Activated CD4-positive, alpha-beta T cell treated with anti-CD3 and anti-CD28 coated beads for 1 hour (primary cell): ENCODE data around the gene ZNF71.
A peak's percentile ranks its signal among the peaks of the same experiment; 100 is the strongest.

Experiments
- DNase-seq: peaks from one replicate; pipeline ENCODE4 v3.0.0-alpha.2; 2020

ZNF71 gene

GRCh38 chr19:56594783-56595547, at the start of gene ZNF71:
Gene ZNF71 (plus strand): TSS chr19:56595302. CDS start chr19:56601559, 6,257 bp downstream.
- DNase-seq = peak; percentile 79

GRCh38 chr19:56547535-56547934, 47.6 kb upstream of the ZNF71 start:
- DNase-seq = no peak

- DNase-seq = no peak
Measured at GRCh38 chr19:56554272-56554869, 40.7 kb upstream of the ZNF71 start.

- DNase-seq = no peak
Measured at GRCh38 chr19:56562766-56563165, 32.3 kb upstream of the ZNF71 start.

- DNase-seq = peak; percentile 9
Measured at GRCh38 chr19:56566904-56567273, 28.2 kb upstream of the ZNF71 start.

- peak; percentile 80 for DNase-seq
Measured at GRCh38 chr19:56567274-56568120, 27.6 kb upstream of the ZNF71 start, which contains the start of gene ZNF470. Gene ZNF470 (plus strand): TSS chr19:56567468. CDS start chr19:56570312, 2,844 bp downstream.

- no peak for DNase-seq
Measured at GRCh38 chr19:56572589-56572988, 22.5 kb upstream of the ZNF71 start.

GRCh38 chr19:56573914-56574313, 21.2 kb upstream of the ZNF71 start:
- no peak for DNase-seq

GRCh38 chr19:56577719-56578602, 17.1 kb upstream of the ZNF71 start:
- DNase-seq = no peak

- no peak for DNase-seq
Measured at GRCh38 chr19:56594446-56594782, 688 bp upstream of the ZNF71 start.

GRCh38 chr19:56595548-56595899, 422 bp downstream of the ZNF71 start:
- no peak for DNase-seq

- no peak for DNase-seq
Measured at GRCh38 chr19:56596676-56597075, 1.6 kb downstream of the ZNF71 start.

GRCh38 chr19:56597696-56598095, 2.6 kb downstream of the ZNF71 start:
- DNase-seq = no peak

GRCh38 chr19:56601375-56601774, 6.3 kb downstream of the ZNF71 start:
- DNase-seq = no peak

GRCh38 chr19:56603829-56604228, 8.7 kb downstream of the ZNF71 start:
- DNase-seq = no peak

GRCh38 chr19:56608274-56608964, 13.3 kb downstream of the ZNF71 start:
- DNase-seq = no peak

GRCh38 chr19:56611288-56611687, 16.2 kb downstream of the ZNF71 start:
- no peak for DNase-seq

- DNase-seq = no peak
Measured at GRCh38 chr19:56612737-56613136, 17.6 kb downstream of the ZNF71 start.

GRCh38 chr19:56613639-56614038, 18.5 kb downstream of the ZNF71 start:
- no peak for DNase-seq

- DNase-seq = no peak
Measured at GRCh38 chr19:56617531-56617930, 22.4 kb downstream of the ZNF71 start.

GRCh38 chr19:56619121-56619520, 24.0 kb downstream of the ZNF71 start:
- no peak for DNase-seq

GRCh38 chr19:56622374-56622773, 27.3 kb downstream of the ZNF71 start:
- DNase-seq = no peak
